IMR-90 (cell line): ENCODE results near the gene FOXP1. TPM values are rescaled to one million over a fixed set of nuclear protein-coding genes. Genes with fewer than 3 reads are reported as not detected.

Source experiments
- ATAC-seq: fragments of 200-7000 bp; cut with Tn5 transposase; 2 replicates; pipeline ENCODE4 v1.9.1; 2020; ENCODE audit warnings: low read depth, mild to moderate bottlenecking, moderate library complexity
- BruUV-seq: library from RNA; stranded (reverse); fragments of 400-500 nt; replicated peaks from 2 replicates; lab custom pipeline; 2021; lab: Mats Ljungman, UMichigan
- CTCF ChIA-PET: fragments of 300-600 bp; formaldehyde crosslinking; extraction: SDS; loops from one replicate; lab custom pipeline; 2021; ENCODE audit warnings: antibody characterized with exemption; lab: Yijun Ruan, JAX
- POLR2A ChIA-PET: fragments of 300-600 bp; sonication (Branson Sonifier 250); formaldehyde crosslinking; loops from one replicate; lab custom pipeline; 2022; ENCODE audit warnings: antibody characterized with exemption; ENCODE audit not compliant: unreplicated experiment; lab: Charles Lee
- DNase-seq: peaks from one replicate; pipeline ENCODE4 v3.0.0; 2013
- H2AFZ ChIP-seq: replicated peaks from 2 replicates; pipeline ENCODE3; 2013; ENCODE audit warnings: low read length, mild to moderate bottlenecking; ENCODE audit not compliant: poor library complexity
- H2AK5ac ChIP-seq: 2 replicates; pipeline ENCODE4 v1.6.1; 2013; ENCODE audit warnings: low read depth, low read length, inconsistent platforms
- H2AK9ac ChIP-seq: replicated peaks from 2 replicates; pipeline ENCODE3; 2013; ENCODE audit warnings: mild to moderate bottlenecking, low read depth, low read length, moderate library complexity; ENCODE audit not compliant: poor library complexity
- H2BK120ac ChIP-seq: 2 replicates; pipeline ENCODE4 v1.6.1; 2013; ENCODE audit warnings: low read depth, low read length, inconsistent platforms
- H2BK15ac ChIP-seq: 3 replicates; pipeline ENCODE4 v1.6.1; 2013; ENCODE audit warnings: low read depth, low read length, inconsistent platforms
- H2BK20ac ChIP-seq: 2 replicates; pipeline ENCODE4 v1.6.1; 2013; ENCODE audit warnings: low read depth, mild to moderate bottlenecking, inconsistent platforms, low read length, moderate library complexity
- H2BK5ac ChIP-seq: 2 replicates; pipeline ENCODE4 v1.6.1; 2013; ENCODE audit warnings: mild to moderate bottlenecking, low read depth, low read length, inconsistent platforms; ENCODE audit not compliant: poor library complexity, severe bottlenecking
- H3K14ac ChIP-seq: replicated peaks from 2 replicates; pipeline ENCODE4 v1.6.1; 2013; ENCODE audit warnings: low read depth, low read length, inconsistent platforms
- H3K18ac ChIP-seq: 2 replicates; pipeline ENCODE4 v1.6.1; 2013; ENCODE audit warnings: low read depth, low read length, control low read depth
- H3K23ac ChIP-seq: 2 replicates; pipeline ENCODE4 v1.6.1; 2013; ENCODE audit warnings: low read depth, low read length, inconsistent platforms
- H3K27ac ChIP-seq: 2 replicates; pipeline ENCODE4 v1.5.1; 2013; ENCODE audit warnings: mild to moderate bottlenecking, control low read depth, low read length; ENCODE audit not compliant: insufficient read depth
- H3K27me3 ChIP-seq: 2 replicates; pipeline ENCODE4 v1.6.1; 2013; ENCODE audit warnings: low read length; ENCODE audit not compliant: control insufficient read depth, insufficient read depth
- H3K36me3 ChIP-seq: 2 replicates; pipeline ENCODE4 v1.6.1; 2013; ENCODE audit warnings: low read length, mixed read lengths; ENCODE audit not compliant: control insufficient read depth, insufficient read depth
- H3K4ac ChIP-seq: 2 replicates; pipeline ENCODE4 v1.6.1; 2013; ENCODE audit warnings: low read depth, low read length, inconsistent platforms
- H3K4me1 ChIP-seq: 2 replicates; pipeline ENCODE4 v1.6.1; 2013; ENCODE audit warnings: low read length, mixed read lengths; ENCODE audit not compliant: control insufficient read depth, insufficient read depth
- H3K4me2 ChIP-seq: 2 replicates; pipeline ENCODE4 v1.6.1; 2013; ENCODE audit warnings: low read depth, mild to moderate bottlenecking, control low read depth, low read length, moderate library complexity
- H3K4me3 ChIP-seq: 2 replicates; pipeline ENCODE4 v1.5.1; 2013; ENCODE audit warnings: low read depth, mild to moderate bottlenecking, control low read depth, low read length, moderate library complexity; ENCODE audit not compliant: insufficient read depth
- H3K56ac ChIP-seq: 2 replicates; pipeline ENCODE4 v1.6.1; 2013; ENCODE audit warnings: low read length, inconsistent platforms; ENCODE audit not compliant: insufficient read depth; ENCODE audit errors: extremely low read depth
- H3K79me1 ChIP-seq, 2 experiments: 2 replicates each; pipeline ENCODE4 v1.6.1; 2013; ENCODE audit warnings: low read length in 2 of 2, inconsistent platforms in 1 of 2, low read depth in 1 of 2
- H3K9ac ChIP-seq: 2 replicates; pipeline ENCODE4 v1.6.1; 2013; ENCODE audit warnings: low read depth, low read length, control low read depth
- H3K9me1 ChIP-seq: 2 replicates; pipeline ENCODE4 v1.6.1; 2013; ENCODE audit warnings: low read length, inconsistent platforms; ENCODE audit not compliant: insufficient read depth
- H3K9me3 ChIP-seq: 2 replicates; pipeline ENCODE4 v1.6.1; 2013; ENCODE audit warnings: low read length; ENCODE audit not compliant: control insufficient read depth, insufficient read depth
- H4K20me1 ChIP-seq: 2 replicates; pipeline ENCODE4 v1.6.1; 2013; ENCODE audit warnings: low read length, inconsistent platforms; ENCODE audit not compliant: insufficient read depth
- H4K5ac ChIP-seq: 2 replicates; pipeline ENCODE4 v1.6.1; 2013; ENCODE audit warnings: mild to moderate bottlenecking, low read depth, low read length, control low read depth
- H4K8ac ChIP-seq, 2 experiments: 2 replicates each; pipeline ENCODE4 v1.6.1; 2013; ENCODE audit warnings: low read depth in 2 of 2, low read length in 2 of 2, control low read depth in 1 of 2, inconsistent platforms in 1 of 2
- H4K91ac ChIP-seq: 2 replicates; pipeline ENCODE4 v1.6.1; 2013; ENCODE audit warnings: low read depth, low read length, inconsistent platforms; ENCODE audit not compliant: insufficient read depth
- CTCF ChIP-seq: conservative IDR thresholded peaks from 2 replicates; pipeline ENCODE4 v1.5.1; 2012; ENCODE audit warnings: mild to moderate bottlenecking, low read depth, low read length, improper control_type of control experiment
- MXI1 ChIP-seq: IDR thresholded peaks from 2 replicates; pipeline ENCODE4 v1.6.1; 2012; ENCODE audit warnings: low read depth, mild to moderate bottlenecking, low read length, moderate library complexity, borderline replicate concordance
- NFE2L2 ChIP-seq: fragments of 150-350 bp; IDR thresholded peaks from 2 replicates; pipeline ENCODE4 v1.6.1; 2016; ENCODE audit warnings: low read depth, mild to moderate bottlenecking, low read length
- SMC3 ChIP-seq: fragments of 150-350 bp; IDR thresholded peaks from 2 replicates; pipeline ENCODE4 v1.6.1; 2016; ENCODE audit warnings: low read depth, mild to moderate bottlenecking, antibody characterized with exemption, low read length, moderate library complexity
- WGBS, 2 experiments: methylation state at CpG; one replicate each; pipeline versions ENCODE4 v1.1.5 to v1.1.7; 2013; ENCODE audit warnings: missing lambda C conversion rate in 2 of 2; ENCODE audit not compliant: insufficient read length in 1 of 2; ENCODE audit errors: extremely low coverage in 2 of 2; 5-methylcytosine and 5-hydroxymethylcytosine counted together
- dilution Hi-C: fragments of 300-500 bp; cut with HindIII; formaldehyde crosslinking; loops from one replicate; pipeline ENCODE4 v1.14.3; 2018; ENCODE audit warnings: low sequenced_read_pairs; ENCODE audit not compliant: unreplicated experiment
- in situ Hi-C: fragments of 300-500 bp; cut with MboI; formaldehyde crosslinking; loops from 3 replicates; pipeline ENCODE4 v1.14.3; 2019; ENCODE audit warnings: low sequenced_read_pairs, inconsistent platforms, mixed read lengths
- intact Hi-C: fragments of 100-400 bp; cut with micrococcal nuclease; formaldehyde crosslinking; loops from 2 replicates; pipeline ENCODE4 v1.10.0; 2022
- polyA plus RNA-seq, 3 experiments: library from polyadenylated mRNA; depleted of rRNA; stranded (reverse); fragments of >200 nt; gene quantifications; 2 replicates each; pipeline ENCODE4 v1.2.3, GENCODE V29; 2012; ENCODE audit warnings: low replicate concordance in 1 of 3
- total RNA-seq: library from RNA; depleted of rRNA; stranded (reverse); fragments of >200 nt; gene quantifications from 2 replicates; pipeline ENCODE4 v1.2.3, GENCODE V29; 2012

FOXP1 gene
- total and polyA plus RNA-seq, 2 of the 4 experiments (the other 2 are of a cell fraction), result 37.0 to 132 TPM

DNA sequence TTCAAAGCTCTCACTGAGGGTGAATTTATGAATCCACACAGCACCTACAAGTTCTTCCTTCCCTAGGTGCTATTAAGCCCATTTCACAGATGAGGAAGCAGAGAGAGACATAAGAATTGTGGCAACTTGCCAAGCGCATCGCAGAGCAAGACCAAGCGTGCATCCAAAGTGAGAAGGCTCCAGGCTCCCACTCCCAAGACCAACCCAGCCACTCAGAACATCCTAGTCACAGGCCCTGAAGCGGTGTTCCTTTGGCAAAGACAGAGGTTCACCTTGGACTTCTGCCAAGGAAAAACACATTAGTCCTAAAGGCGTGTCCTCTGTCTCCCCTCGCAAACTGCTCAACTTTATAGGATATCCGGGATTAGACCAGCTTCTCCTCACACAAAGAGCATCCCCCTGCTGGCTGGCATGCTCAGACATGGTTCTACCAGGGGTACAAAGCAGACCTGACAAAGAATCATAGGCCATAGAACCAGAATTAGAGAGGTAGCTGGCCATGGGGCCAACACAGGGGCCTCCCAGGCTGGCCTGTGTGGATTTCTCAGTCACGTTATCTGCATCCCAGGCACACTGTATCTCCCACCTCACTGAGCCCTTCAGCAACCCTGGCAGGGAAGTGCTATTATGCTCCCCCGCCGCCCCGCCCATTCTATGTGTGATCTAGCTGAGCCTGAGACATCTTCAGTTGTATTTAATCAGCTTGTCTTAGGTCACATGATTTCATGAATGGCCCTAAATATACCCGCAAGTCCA, 160.2 kb downstream of the FOXP1 start:
- no peak overlapping the region for H3K27ac ChIP-seq
- H2AK9ac ChIP-seq, result no peak overlapping the region
- H4K20me1 ChIP-seq, result 0 out of 2 replicates have a peak, but pooled peaks cover 2% of the 10 kb centered on the region
- H3K4me3 ChIP-seq, result no peak overlapping the region
- POLR2A ChIA-PET, result no interaction called here
- H2AFZ ChIP-seq, result no peak overlapping the region
- H2BK15ac ChIP-seq, result no peak overlapping the region
- no peak overlapping the region for H3K4me2 ChIP-seq
- H3K23ac ChIP-seq, result no peak overlapping the region; the same call in 1 of the 2 replicates
- 0 out of 2 replicates have a peak overlapping the region, but pooled peaks have one; percentile 28 for H3K14ac ChIP-seq
- H3K27me3 ChIP-seq, result no peaks in the 10 kb centered on the region
- CTCF ChIA-PET, result no interaction called here
- BruUV-seq, result no TSS peak
- TF ChIP-seq SMC3 (no peak), NFE2L2 (no peak), CTCF (no peak), MXI1 (no peak)
- no peak overlapping the region for H3K56ac ChIP-seq
- no peak overlapping the region for H2BK5ac ChIP-seq
- no peak overlapping the region; the same call in 1 of the 2 replicates for H2AK5ac ChIP-seq
- peaks cover 21 to 51% of the 10 kb centered on the region in 2 experiments for H3K79me1 ChIP-seq
- H3K9me3 ChIP-seq, result no peaks in the 10 kb centered on the region
- H3K18ac ChIP-seq, result no peak overlapping the region
- no peak overlapping the region for H4K91ac ChIP-seq
- no peak overlapping the region for H3K4ac ChIP-seq
- WGBS, 2 experiments, result 95% methylated on average over 4 of the region's 12 CpGs; no CpG with 5 or more reads in 1 of the 2 experiments
- no peak overlapping the region for H2BK20ac ChIP-seq
- no peaks in the 10 kb centered on the region for H3K4me1 ChIP-seq
- ATAC-seq, result no peak
- intact Hi-C loops, result no loop called here
- no peak overlapping the region for H3K9ac ChIP-seq
- no peaks in the 10 kb centered on the region for H3K36me3 ChIP-seq
- H2BK120ac ChIP-seq, result no peak overlapping the region
- H4K5ac ChIP-seq, result no peak overlapping the region
- in situ Hi-C loops, result no loop called here
- no peak for DNase-seq
- dilution Hi-C loops, result no loop called here
- H3K9me1 ChIP-seq, result peaks cover 6% of the 10 kb centered on the region
- no peak overlapping the region for H4K8ac ChIP-seq
